ENCODE results near the gene LHFPL3.

Gene LHFPL3

DNA sequence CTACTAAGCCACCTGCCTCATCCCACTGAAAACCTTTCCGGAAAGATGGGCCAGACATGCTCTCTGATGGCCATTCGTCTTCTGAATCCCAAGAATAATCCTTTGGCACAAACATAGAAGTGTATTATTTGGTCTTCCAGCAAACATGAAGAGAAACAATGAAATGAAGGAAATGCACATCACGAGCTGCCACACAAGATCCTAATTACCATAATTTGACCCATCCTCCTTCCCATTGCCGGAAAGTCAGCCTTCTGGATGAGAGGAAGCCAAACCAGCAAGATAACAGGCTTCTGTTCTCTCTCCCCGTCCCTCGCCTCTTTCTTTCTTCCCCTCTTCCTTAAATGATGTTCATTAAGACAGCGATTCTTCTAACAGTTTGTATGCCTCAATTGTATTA lies 466.7 kb downstream of the LHFPL3 start:
- H3K27me3 Mint-ChIP-seq (ENCODE audit: low read depth), result peaks cover 11% of the 10 kb centered on the region
- H3K4me3 Mint-ChIP-seq, result no peak overlapping the region
- TF ChIP-seq, protein P1, sequence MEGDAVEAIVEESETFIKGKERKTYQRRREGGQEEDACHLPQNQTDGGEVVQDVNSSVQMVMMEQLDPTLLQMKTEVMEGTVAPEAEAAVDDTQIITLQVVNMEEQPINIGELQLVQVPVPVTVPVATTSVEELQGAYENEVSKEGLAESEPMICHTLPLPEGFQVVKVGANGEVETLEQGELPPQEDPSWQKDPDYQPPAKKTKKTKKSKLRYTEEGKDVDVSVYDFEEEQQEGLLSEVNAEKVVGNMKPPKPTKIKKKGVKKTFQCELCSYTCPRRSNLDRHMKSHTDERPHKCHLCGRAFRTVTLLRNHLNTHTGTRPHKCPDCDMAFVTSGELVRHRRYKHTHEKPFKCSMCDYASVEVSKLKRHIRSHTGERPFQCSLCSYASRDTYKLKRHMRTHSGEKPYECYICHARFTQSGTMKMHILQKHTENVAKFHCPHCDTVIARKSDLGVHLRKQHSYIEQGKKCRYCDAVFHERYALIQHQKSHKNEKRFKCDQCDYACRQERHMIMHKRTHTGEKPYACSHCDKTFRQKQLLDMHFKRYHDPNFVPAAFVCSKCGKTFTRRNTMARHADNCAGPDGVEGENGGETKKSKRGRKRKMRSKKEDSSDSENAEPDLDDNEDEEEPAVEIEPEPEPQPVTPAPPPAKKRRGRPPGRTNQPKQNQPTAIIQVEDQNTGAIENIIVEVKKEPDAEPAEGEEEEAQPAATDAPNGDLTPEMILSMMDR (IDR thresholded peaks at IDR 0.05; ENCODE audit: unreplicated experiment in 3 of 3), result no peak
- no peak overlapping the region for H3K27ac Mint-ChIP-seq
- no peaks in the 10 kb centered on the region for H3K36me3 Mint-ChIP-seq (ENCODE audit: low read depth)
- no peaks in the 10 kb centered on the region for H3K4me1 Mint-ChIP-seq
- H3K9me3 Mint-ChIP-seq, result no peaks in the 10 kb centered on the region

DNA sequence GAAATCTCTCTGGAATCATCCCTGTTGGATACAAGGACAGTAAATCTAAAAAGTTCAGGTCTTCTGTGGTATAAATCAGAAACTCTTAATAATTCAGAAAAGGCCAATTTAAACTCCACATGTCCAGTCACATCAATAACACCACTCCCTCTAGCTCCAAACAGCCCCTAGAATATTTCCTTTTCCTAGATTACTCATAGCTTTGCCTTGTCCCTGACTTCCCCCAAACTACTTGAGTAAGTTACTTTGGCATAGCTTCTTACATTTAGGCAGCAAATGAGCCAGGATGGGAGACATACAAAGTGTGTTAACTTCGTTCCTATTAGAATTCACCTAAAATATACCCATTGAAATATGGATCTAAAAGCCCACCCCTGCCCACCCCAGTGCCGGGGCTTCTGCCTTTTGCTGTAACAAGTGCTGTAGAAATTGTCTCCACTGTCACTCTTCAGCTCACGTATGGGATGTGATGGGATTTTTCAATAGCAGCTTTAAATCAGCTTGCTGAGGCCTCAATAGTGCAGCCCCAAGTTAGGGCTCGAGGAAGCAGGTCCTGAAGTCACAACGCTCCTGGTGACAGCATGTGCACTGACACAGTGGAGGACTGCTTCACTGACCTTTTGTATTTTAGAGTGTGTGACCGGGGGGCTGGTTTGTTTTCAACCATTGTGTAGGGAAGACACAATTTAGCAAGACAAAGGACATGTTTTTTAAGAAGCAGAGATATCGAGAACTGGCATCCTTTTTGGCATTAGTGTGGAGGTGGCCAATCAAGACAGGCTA lies 467.4 kb downstream of the LHFPL3 start:
- Mint-ChIP-seq H3K27ac (no peak overlapping the region), H3K4me1 (no peaks in the 10 kb centered on the region), H3K9me3 (no peaks in the 10 kb centered on the region), H3K36me3 (ENCODE audit: low read depth) (no peaks in the 10 kb centered on the region), H3K4me3 (no peak overlapping the region), H3K27me3 (ENCODE audit: low read depth) (peaks cover 12% of the 10 kb centered on the region)
- TF ChIP-seq, protein P1 (IDR thresholded peaks at IDR 0.05; ENCODE audit: unreplicated experiment in 3 of 3), result no peak

DNA sequence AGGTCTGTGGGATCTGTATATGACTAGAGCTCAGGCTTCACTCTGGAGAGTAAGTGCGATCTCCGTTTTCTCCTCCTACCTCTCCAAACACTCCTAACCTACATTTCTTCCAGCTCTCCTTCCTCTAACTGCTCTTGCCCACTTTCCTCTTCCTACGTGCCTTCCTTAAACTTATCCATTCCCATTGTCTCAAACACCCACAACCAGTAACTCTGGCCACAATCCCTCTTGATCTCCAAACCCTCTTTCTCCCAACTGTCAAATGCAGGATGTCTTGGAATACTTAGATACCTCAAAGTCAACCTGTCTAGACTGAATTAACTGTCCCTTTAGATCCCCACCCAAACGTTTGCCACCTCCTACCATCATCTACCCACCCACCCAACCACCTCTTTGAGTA lies 471.9 kb downstream of the LHFPL3 start:
- H3K9me3 Mint-ChIP-seq, result no peaks in the 10 kb centered on the region
- H3K27me3 Mint-ChIP-seq (ENCODE audit: low read depth), result peaks cover 8% of the 10 kb centered on the region
- H3K4me1 Mint-ChIP-seq, result no peaks in the 10 kb centered on the region
- H3K27ac Mint-ChIP-seq, result no peak overlapping the region
- H3K36me3 Mint-ChIP-seq (ENCODE audit: low read depth), result no peaks in the 10 kb centered on the region
- TF ChIP-seq, protein P1 (IDR thresholded peaks at IDR 0.05; ENCODE audit: unreplicated experiment in 3 of 3), result no peak
- no peak overlapping the region for H3K4me3 Mint-ChIP-seq

DNA sequence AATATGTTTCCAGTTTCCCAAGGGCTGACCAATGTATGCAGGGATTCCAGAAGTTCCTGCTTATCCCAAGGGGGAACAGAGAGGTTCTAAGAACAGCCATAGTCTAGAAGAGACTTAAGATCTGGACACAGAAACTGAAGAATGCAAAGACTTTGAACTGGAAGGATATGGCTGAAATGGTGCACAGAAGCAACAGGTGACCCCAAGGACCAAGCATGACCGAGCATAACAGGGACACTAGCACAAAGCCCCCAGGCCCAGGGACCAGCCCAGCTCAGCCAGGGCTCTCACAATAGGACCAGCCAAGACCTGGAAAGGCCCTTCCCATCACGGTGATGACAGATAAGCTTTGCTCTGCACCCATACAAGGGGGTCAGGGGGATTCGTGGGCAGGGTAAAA lies 472.6 kb downstream of the LHFPL3 start:
- TF ChIP-seq, protein P1 (IDR thresholded peaks at IDR 0.05; ENCODE audit: unreplicated experiment in 3 of 3), result no peak
- Mint-ChIP-seq H3K4me1 (peaks cover 6% of the 10 kb centered on the region), H3K27me3 (ENCODE audit: low read depth) (peaks cover 8% of the 10 kb centered on the region), H3K9me3 (no peaks in the 10 kb centered on the region), H3K36me3 (ENCODE audit: low read depth) (no peaks in the 10 kb centered on the region), H3K27ac (no peak overlapping the region), H3K4me3 (no peak overlapping the region)

DNA sequence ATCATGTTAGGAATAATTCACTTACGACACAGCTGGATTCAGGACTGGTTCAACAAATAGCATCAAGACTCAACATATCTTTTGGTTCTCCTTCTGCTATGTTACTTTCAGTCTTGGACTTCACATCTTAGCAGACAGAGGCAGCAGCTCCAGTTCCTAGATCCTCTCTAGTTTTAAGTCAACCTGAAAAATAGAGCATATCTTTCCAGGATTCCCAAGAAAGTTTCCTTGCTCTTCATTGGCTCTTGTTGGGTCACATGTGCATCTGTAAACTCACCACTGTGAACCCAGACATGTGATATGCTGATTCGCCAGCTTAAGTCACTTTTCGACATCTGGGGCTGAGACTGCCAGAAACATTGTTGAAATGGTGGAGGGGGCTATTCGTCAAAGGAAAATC lies 475.5 kb downstream of the LHFPL3 start:
- Mint-ChIP-seq H3K4me3 (no peak overlapping the region), H3K4me1 (peaks cover 6% of the 10 kb centered on the region), H3K36me3 (ENCODE audit: low read depth) (no peaks in the 10 kb centered on the region), H3K9me3 (no peaks in the 10 kb centered on the region), H3K27me3 (ENCODE audit: low read depth) (peaks cover 16% of the 10 kb centered on the region), H3K27ac (no peak overlapping the region)
- TF ChIP-seq, protein P1 (IDR thresholded peaks at IDR 0.05; ENCODE audit: unreplicated experiment in 3 of 3), result no peak

DNA sequence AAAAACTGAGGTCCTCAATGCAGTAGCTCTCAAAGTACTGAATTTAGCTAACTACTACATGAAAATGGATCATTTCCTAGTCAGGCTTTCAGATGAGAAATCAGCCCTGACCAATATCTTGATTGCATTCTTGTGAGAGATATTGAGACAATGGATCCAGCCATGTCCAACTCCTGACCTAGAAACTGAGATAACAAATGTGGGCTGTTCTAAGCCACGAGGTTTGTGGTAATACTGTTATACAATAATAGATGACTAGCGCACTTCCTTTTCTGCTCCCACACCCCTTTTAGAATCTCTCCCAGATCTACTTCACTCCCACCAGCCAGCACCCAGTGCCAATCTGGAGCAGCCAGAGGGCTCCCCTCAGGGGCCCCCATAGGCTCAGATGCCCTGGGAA lies 476.3 kb downstream of the LHFPL3 start:
- no peaks in the 10 kb centered on the region for H3K9me3 Mint-ChIP-seq
- peaks cover 6% of the 10 kb centered on the region for H3K4me1 Mint-ChIP-seq
- H3K27me3 Mint-ChIP-seq (ENCODE audit: low read depth), result peaks cover 16% of the 10 kb centered on the region
- TF ChIP-seq, protein P1 (IDR thresholded peaks at IDR 0.05; ENCODE audit: unreplicated experiment in 3 of 3), result no peak
- H3K4me3 Mint-ChIP-seq, result no peak overlapping the region
- no peaks in the 10 kb centered on the region for H3K36me3 Mint-ChIP-seq (ENCODE audit: low read depth)
- H3K27ac Mint-ChIP-seq, result no peak overlapping the region
